Fibroblast of peridontal ligament (primary cell): ENCODE data around the gene ABCG1.
"Not testable (repeated sequence)": the region's sequence is repeated elsewhere in the genome, so short reads cannot be mapped to it uniquely, and the experiment has no call there.

Source experiments
- DNase-seq: peaks from one replicate; pipeline ENCODE4 v3.0.0-alpha.2; 2010; ENCODE audit errors: extremely low read depth

ABCG1 gene

DNA sequence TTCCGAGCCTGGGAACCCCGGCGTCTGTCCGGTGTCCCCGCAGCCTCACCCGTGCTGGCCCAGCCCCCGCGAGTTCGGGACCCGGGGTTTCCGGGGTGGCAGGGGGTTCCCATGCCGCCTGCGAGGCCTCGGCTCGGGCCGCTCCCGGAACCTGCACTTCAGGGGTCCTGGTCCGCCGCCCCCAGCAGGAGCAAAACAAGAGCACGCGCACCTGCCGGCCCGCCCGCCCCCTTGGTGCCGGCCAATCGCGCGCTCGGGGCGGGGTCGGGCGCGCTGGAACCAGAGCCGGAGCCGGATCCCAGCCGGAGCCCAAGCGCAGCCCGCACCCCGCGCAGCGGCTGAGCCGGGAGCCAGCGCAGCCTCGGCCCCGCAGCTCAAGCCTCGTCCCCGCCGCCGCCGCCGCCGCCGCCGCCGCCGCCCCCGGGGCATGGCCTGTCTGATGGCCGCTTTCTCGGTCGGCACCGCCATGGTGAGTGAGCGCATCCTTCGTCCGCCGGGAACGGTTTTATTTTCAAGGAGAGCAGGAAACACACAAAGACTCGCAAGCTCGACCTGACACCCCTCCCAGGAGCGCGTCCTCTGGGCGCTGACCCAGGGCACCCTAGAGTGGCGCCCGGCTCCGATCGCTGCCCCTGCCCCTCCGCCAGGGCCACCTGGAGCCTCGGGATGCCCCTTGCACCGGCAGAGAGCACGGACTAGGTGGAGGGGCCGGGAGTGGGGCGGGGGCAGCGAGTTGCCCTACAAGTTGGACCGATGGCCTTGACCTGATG lies at the start of gene ABCG1:
TSS of gene ABCG1 (plus strand) at position 305 of the 770 bp plus-strand sequence. CDS start at position 428, 123 bp downstream.
- DNase-seq: no peak

DNA sequence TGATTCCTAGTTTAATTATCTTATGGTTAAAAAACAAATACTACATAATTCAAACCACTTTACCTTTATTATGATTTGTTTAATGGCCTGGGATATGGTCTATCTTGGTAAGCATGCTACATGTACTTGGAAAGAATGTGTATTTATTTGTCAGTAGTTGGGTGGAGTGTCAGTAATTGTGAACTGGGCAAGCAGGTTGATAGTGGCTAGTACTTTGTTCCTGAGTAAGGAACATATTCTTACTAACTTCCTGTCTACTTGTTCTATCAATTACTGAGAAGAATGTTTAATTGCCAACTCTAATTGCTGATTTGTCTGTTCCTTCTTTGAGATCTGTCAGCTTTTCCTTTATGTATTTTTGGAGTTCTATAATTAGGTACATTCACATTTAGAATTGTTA lies 49.2 kb upstream of the ABCG1 start:
- DNase-seq: no peak

DNA sequence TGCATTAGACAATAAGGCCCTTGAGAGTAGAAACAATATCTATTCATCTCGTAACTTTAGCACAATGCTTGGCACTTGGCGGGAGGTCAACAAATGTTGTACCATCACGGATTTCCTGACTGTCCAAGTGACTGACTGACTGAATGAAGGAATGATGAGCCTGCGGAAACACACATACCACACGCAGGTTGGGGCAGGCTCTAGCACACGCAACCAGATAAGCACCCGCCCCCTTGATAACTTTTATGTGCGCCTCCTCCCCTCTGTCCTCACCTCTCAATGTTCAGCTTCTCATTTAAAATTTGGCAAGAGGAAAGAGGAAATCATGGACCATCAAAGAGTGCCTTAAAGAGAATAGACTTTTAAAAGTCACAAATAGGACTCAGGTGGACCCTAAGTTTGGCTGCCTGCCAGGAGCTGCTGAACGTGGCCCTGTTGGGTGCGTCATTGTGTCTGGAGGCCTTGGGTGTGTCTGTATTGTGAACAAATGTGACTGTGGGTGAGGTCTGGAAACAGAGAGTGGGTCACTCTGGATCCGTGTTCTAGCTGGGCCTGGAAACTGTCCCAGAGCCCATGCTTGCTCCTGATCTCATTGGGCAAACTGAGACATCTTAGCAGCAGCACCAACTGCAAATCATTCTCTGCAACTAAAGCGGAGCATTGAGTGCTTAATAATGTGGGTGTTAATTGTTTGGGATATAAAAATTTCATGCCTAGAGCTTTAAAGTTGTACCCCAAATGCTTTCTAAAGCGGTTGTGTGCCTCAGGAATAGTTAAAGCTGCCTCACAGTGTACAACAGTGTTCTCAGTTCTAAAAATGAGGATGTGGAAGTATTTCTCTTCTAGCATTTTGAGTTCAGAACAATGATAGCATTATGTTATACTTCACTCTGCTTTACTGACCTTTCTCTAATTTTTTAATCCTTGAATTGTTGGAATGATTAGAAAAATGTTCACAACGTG lies 47.6 kb upstream of the ABCG1 start:
- no peak for DNase-seq

DNA sequence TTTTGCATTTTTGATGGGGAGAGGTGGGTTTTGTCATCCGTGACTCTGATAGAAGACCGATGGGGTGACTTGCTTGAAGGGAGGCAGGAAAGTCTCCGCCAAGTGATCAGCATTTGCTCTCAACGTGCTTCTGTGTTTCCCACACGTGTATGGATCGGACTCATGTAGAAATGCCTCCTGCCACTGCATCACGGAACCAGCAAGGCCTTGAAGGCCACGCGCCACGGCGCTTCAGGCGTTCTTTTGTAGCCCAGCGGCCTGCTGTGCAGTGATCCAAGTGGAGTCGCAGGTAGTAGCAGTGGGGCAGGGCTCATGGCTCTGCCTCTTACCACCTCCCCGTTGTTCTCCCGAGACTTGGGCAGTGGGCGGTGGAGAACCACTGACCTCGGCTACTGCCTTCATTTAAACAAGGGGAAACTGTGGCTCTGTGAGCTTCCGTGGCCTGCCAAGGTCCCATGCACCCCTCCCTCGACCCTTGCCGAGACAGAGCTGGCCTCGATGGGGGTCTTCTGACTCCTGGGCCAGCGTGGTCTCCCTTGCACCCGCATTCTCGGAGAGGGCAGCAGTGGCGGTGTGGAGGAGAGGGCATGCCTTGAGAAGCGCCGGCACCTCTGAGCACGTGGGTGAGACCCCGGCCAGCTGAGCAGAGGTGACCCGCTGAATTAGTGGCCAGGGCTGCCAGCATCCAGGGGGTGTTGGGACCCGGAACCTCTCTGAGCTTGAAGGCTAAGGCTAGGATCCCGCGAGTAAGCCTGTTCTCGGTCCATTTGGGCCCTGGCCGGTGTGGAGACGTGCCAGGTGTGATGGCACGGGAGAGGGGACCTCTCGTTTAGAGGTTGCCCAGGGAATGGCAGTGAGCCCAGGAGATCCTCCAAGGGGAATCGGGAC lies 46.1 kb upstream of the ABCG1 start:
- no peak for DNase-seq

DNA sequence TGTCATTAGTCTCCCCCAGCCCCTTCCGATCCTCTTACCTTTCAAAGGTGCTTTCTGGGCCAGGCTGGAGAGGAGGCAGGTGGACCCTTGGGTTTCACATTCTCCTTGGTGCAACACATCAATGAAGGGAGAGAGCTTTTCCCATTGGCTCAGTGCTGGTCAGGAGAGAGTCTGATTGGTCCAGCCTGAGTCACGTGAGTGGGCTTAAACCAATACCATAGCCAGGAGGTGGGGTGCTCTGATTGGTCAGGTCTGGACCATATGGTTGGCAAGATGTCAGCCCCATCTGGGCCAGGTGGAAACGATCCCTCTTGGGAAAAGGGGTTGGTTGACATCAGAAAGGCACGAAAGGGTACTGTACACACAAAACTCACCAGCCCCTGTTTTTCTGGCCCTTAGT lies 44.8 kb upstream of the ABCG1 start:
- no peak for DNase-seq

DNA sequence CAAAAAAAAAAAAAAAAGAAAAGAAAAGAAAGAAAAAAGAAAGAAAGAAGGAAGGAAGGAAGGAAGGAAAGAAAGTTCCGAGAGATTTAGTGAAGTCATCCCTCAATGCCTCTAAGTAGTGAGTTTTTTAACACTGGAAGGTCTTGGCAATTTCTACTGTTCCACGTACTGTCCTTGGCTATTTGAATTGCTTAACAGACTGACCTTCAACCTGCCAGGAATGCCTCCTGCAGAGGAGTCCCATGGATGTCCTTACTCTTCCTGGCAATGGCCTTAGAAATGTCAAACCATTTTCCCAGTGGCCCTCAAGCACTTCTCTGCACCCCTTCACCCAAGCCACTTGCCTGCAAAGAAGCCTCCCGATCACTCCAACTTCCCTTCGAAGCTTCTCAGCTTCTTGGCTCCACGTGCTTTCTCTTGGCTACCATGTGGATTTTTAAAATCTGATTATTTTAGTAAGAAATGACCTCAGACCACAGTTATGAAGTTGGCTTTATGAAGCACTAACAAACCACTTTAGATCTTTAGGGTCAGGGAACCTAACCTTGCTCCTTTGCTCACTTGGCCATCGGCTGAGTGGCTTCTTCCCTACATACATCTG lies 43.7 kb upstream of the ABCG1 start:
- no peak for DNase-seq

DNA sequence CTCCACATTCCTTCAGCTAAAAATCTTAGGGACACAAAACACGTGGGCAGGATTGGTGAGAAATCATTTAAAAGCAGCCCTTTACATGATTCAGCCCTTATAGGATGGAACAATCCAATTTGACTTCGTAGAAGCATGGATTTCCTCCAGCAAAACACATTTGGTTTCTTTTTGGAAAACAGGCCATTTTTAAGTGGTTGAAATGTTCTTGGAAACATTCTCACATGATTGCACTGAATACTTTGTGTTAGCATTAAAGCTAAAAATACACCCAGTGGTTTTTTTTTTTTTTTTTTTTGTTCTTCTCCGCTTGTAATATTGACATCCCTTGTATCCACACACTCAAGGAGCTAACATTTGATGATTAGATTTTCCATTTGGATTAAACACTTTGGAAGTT lies 42.1 kb upstream of the ABCG1 start:
- DNase-seq: peak; percentile 25

DNA sequence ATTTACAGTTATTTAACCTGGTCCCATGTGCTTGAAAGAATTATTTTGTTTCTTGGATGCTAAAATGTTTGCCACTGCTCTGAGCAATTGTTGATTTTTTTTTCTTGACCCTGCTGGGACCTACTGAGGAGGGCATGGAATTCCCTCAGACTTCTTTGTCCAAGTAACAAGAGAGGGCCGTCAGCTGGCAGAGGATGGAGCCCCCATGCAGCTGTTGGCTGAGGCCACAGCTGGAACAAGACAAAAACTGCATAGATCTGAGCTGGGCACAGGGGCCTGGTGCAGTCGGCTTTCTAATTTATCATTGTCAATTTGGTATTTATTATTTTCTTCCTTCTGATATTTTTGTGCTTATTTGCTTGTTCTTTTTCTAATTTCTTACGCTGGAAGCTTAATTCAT lies 39.6 kb upstream of the ABCG1 start:
- DNase-seq: no peak

DNA sequence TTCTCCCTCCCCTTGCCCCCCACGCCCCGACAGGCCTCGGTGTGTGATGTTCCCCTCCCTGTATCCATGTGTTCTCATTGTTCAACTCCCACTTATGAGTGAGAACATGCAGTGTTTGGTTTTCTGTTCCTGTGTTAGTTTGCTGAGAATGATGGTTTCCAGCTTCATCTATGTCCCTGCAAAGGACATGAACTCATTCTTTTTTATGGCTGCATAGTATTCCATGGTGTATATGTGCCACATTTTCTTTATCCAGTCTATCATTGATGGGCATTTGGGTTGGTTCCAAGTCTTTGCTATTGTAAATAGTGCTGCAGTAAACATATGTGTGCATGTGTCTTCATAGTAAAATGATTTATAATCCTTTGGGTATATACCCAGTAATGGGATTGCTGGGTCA lies 38.9 kb upstream of the ABCG1 start:
- DNase-seq: not testable (repeated sequence)

DNA sequence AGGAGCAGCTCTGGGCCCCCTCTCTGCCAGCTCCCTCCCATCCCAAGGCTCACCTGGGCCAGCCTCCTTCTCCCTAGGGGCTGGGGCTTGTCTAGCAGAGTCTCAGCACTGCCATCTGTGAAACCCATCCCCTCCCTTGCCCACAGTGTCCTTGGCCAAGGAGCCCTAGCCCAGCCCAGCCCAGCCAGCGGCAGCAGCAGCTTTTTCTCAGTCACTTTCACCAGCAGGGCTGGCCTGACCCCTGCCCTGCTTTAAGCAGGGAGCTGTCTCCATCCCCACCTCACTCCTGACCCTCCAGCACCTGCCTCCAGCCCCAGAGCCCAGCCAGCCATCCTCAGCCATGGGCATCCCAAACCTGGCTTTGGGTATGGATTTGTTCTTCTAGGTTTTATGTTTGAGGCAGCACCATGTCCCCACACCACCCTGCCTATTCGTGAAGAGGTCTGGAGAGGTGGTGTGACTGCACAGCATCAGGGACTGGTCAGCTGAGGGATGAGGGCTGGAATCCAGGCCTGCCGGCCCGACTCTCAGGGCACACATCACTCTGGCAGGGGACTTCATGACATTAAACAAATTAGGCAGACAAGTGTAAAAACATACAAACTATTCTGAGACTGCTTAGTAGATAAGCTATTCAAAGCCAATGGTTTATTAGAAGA lies 36.1 kb upstream of the ABCG1 start:
- no peak for DNase-seq

DNA sequence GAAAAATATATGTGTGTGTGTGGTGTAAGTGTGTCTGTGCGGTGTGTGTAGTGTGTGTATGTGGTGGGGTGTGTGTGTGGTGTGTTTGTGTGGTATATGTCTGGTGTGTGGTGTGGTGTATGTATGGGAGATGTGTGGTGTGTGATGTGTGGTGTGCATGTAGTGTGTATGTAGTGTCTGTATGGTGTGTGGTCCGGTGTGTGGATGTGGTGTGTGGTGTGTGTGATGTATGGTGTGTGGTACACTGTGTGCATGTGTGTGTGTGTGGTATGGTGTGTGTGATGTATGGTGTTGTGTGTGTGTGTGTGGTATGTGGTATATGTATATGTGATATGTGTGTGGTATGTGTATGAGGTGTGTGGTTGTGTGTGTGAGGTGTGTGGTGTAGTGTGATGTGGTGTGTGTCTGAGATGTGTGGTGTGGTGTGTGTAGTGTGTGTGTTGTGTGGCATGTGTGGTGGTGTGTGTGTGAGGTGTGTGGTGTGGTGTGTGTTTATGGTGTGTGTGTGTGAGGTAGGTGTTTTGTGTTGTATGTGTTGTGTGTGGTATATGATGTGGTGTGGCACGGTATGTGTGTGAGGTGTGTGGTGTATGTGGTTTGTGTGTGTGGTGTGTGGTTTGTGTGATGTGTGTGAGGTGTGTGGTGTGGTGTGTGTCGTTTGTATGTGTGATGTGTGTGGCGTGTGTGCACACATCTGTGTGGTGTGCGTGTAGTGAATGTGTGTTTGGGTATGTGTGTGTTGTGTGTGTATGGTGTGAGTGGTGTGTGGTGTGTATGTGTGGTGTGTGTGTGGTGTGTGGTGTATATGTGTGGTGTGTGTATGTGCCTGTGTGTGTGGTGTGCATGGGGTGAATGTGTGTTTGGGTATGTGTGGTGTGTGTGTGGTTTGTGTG lies 35.3 kb upstream of the ABCG1 start:
- no peak for DNase-seq

DNA sequence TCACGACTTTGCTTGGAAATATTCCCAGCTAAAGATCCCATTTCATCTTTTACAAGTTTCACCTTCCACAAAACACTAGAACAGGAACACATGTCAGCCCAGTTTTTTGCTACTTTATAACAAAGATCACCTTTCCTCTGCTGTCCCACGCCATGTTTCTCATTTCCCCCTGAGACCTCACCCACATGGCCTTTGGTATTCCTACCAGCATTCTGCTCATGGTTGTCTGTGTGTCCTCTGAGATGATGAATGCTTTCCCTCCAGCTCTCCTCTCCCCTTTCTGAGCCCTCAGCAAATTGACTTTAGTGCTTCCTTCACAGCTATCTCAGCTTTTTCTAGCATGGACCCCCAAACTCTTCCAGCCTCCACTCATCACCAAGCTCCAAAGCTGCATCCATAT lies 32.3 kb upstream of the ABCG1 start:
- DNase-seq: no peak

DNA sequence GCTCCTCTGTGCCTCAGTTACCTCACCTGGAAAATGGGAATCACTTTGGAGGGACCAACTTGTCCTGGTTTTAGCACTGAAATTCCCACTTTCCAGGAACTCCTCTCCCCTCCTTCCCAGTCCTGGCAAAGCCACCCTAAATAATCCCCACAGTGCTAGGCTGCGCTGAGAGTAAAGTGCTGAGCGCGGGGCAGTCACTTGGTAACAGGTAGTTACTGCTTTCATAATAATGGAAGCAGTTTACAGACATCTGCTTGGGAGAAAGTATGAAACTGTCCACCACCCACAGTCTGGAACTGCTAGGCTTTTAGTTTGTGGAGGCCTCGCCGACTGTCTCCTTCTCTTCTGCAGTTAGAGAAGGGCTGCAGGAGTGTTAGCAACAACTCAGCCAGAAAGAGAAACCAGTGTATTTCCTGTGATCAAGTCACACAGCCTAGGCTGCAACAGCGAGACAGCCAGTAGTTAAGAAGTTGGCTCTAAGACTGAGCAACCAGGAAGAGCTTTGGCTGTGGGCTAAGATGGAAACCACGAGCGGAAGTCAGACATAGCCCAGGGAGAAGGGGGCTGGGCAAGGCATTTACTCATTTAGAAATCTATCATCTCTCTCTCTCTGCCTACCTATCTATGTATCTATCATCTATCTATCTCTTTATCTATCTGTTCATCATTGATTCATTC lies 30.8 kb upstream of the ABCG1 start:
- peak; percentile 4 for DNase-seq

DNA sequence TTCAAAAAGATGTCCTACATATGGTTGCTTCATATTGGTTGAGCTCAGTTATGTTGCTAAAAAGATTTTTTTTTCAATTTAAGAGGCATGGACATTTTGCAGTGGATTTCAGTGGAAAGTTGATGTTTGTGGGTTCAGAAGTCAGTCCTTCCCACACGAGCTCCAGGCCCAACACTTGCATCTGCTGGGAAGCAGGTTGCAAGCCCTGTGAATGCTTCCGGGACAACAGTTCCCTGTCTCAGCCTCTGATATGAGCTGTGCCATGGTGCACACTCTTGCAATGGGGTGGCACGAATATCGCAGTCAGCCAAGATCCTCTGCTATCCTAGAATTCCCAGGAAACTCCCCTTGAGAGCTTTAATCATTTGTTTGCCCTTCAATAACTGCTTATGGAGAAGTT lies 30.3 kb upstream of the ABCG1 start:
- no peak for DNase-seq

DNA sequence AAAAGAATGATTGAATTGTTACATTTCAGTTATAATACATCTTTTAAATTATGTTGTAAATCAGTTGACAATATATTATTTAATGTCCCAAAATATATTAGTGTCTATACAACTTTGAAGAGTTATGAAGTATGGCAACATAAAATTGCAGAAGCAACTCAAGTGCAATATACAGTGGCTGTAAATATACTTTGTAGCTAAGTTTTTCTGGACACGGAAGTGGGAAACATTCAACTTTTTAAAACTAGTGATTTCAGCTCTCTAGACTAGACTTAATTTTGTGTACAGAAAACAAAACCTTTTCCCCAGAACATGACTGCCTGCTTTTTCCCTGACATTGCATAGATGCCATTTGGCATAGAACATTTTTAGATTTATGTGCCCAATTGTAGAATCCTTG lies 29.5 kb upstream of the ABCG1 start:
- DNase-seq: no peak

DNA sequence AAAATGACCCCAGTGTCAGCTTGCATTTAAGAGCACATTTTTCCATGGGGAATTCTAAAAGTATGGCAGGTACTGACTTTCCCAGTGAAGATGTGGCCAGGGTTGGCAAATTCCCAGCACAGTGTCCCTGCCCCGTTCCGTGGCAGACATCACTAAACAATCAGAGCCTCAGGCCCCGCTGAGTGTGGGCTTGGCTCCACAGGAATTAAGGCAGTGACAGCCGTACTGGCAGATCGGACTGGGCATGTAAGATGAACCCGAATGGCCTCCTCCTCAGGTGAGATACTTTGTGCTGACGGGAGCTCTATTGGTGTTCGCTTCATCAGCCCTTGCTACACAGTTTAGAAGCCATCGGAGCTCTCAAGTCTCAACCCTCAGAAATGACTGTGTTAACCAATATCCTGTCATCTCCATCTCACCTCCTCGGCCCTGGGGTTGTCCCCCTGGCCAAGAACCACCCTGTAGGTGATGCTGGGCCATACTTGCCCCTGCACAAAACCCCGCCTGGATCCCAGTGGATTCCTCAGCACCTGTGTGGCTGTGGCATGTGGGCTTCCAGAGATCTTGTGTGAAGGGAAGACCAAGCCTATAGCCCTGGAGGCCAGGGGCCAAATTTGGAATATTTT lies 29.0 kb upstream of the ABCG1 start:
- no peak for DNase-seq

DNA sequence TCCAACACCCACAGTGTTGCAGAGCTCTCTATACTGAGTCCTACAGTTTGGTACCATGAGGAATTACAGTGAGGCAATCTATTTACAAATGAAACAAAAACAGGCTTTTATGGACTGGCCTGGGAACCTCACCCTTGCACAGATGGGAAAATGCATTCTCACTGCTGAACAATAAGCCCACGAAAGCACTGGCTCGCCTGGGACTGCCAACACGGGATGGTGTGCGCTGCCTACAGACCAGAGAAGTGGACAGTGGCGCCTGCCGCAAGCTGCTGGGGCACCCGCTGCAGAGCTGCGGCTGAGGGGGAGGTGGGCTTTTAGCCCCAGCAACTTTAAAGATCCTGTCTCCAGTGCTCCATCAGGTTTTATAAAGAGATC lies 28.5 kb upstream of the ABCG1 start:
- DNase-seq: no peak

DNA sequence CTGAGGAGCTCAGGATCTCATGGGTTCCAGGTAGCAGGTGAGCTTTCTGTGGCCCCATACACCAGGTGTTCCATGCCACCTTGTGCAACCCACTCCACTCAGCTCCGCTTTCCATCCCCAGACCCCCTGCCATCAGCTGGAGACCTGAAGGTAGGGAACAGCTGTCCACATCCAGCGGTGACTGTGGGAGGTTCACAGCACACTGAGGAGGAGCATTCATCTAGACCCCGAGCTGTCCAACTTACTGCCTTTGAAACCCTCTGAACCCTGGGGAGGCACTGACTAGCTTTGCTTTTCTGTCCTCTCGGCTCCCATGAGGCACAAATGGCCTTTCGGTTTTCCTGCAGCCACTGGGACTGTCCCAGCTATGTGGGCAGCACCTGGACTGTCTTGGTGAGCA lies 27.9 kb upstream of the ABCG1 start:
- no peak for DNase-seq
